Measurements from ENCODE around the gene TPT1. TPM values are rescaled to one million over a fixed set of nuclear protein-coding genes. Genes with fewer than 3 reads are reported as not detected.

Gene TPT1
- polyA plus RNA-seq, 1 of the 3 experiments (the other 2 are of a cell fraction): 1,919 TPM

- TF ChIP-seq ZBTB33 (IDR thresholded peaks at IDR 0.05; ENCODE audit: borderline replicate concordance, low read depth) (no peak), USF2 (IDR thresholded peaks at IDR 0.05; ENCODE audit: borderline replicate concordance, low read depth, low read length) (no peak), EP300 (IDR thresholded peaks at IDR 0.05; ENCODE audit: borderline replicate concordance in 1 of 2, low read depth in 1 of 2, low read length in 1 of 2) (0 out of 4 replicates have a peak, but pooled peaks of 1 of the 2 experiments have one; percentile 60), USF1 (IDR thresholded peaks at IDR 0.05; ENCODE audit: borderline replicate concordance, low read depth) (no peak), MXI1 (IDR thresholded peaks at IDR 0.05; ENCODE audit: low read depth, low read length) (no peak), MAX (IDR thresholded peaks at IDR 0.05; ENCODE audit: low read depth) (0 out of 2 replicates have a peak, but pooled peaks have one; percentile 17), TAF1 (IDR thresholded peaks at IDR 0.05; ENCODE audit: borderline replicate concordance, low read depth, low read length) (no peak)
These were observed 8.8 kb downstream of the TPT1 start (continued) for GRCh38 chr13:45332036-45332830.

GRCh38 chr13:45331692-45332035 is 9.3 kb downstream of the TPT1 start:
- 26% methylated on average over 3 of the region's 3 CpGs for WGBS (ENCODE audit: low lambda C conversion rate)
- no peaks in the 10 kb centered on the region for H3K9me2 ChIP-seq
- peak overlapping the region; percentile 8; the same call in 1 of the 2 replicates for H3K4me2 ChIP-seq
- TF ChIP-seq RCOR1 (IDR thresholded peaks at IDR 0.05; ENCODE audit: low read length): no peak
- no peak for DNase-seq
- POLR2A ChIA-PET: interaction anchor here (1.6 kb wide), 1 partner anchor 8 kb away, joined by 4 read pairs; no protein-coding TSS in a partner anchor
- peaks cover 81% of the 10 kb centered on the region for H3F3A ChIP-seq (replicated peaks; ENCODE audit: insufficient read depth)
- H4K20me1 ChIP-seq (ENCODE audit: insufficient read depth): peaks cover 46% of the 10 kb centered on the region
- peak overlapping the region; percentile 27; the same call in 1 of the 2 replicates for H3K9ac ChIP-seq
- CTCF ChIA-PET: interaction anchor here (1.1 to 1.9 kb wide), 3 partner anchors 9 to 63 kb away, joined by 5 to 10 read pairs (median 6); partner anchors contain the start of gene TPT1
- no peaks in the 10 kb centered on the region for H3K9me3 ChIP-seq
- H3K27ac ChIP-seq (ENCODE audit: low read depth in 2 of 2, low read length in 1 of 2): peak overlapping the region; percentile 8 to 86; a peak in 2 of 4 replicates
- H3K79me2 ChIP-seq (ENCODE audit: insufficient read depth): peaks cover 14% of the 10 kb centered on the region; the same call in 1 of the 2 replicates
- no peak overlapping the region for H3K4me3 ChIP-seq (ENCODE audit: low read depth in 2 of 2, low read length in 1 of 2)
- peaks cover 5 to 49% of the 10 kb centered on the region in 2 experiments for H3K4me1 ChIP-seq (ENCODE audit: control insufficient read depth in 1 of 2, insufficient read depth in 2 of 2, low read depth in 1 of 2, low read length in 1 of 2)
- peaks cover 20 to 25% of the 10 kb centered on the region in 2 experiments for H3K36me3 ChIP-seq (replicated peaks in 1 of 2; ENCODE audit: control insufficient read depth in 1 of 2, insufficient read depth in 2 of 2, low read length in 1 of 2)
- no peak overlapping the region for H2AFZ ChIP-seq (ENCODE audit: low read depth)
- H3K27me3 ChIP-seq (ENCODE audit: insufficient read depth): no peaks in the 10 kb centered on the region
